ENCODE measurements around the gene SLC6A3.
"Not testable (repeated sequence)": the region's sequence is repeated elsewhere in the genome, so short reads cannot be mapped to it uniquely, and the experiment has no call there.

SLC6A3 gene

DNA sequence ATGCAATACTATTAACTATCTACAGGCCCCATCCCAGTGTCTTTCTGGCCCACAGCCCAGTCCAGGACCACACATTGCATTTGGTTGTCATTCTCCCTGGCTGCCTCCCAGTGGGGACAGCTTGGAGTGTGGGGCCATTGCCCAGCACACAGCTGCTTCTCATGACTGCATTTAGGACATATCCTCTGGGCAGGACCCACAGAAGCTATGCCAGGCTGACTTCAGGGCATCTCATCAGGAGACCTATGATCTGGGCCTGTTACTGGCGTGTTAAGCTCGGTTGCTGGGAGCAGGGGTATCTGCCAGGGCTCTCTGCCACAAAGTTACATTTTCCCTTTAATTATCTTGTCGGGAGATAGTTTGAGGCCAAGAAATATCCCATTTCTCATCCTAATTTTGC lies 68.3 kb downstream of the SLC6A3 start:
- no peak for FAIRE-seq
- no peak for DNase-seq (ENCODE audit: insufficient read length, low spot score)
- TF ChIP-seq POLR2A (IDR thresholded peaks at IDR 0.05; ENCODE audit: low read depth, low read length), result no peak

DNA sequence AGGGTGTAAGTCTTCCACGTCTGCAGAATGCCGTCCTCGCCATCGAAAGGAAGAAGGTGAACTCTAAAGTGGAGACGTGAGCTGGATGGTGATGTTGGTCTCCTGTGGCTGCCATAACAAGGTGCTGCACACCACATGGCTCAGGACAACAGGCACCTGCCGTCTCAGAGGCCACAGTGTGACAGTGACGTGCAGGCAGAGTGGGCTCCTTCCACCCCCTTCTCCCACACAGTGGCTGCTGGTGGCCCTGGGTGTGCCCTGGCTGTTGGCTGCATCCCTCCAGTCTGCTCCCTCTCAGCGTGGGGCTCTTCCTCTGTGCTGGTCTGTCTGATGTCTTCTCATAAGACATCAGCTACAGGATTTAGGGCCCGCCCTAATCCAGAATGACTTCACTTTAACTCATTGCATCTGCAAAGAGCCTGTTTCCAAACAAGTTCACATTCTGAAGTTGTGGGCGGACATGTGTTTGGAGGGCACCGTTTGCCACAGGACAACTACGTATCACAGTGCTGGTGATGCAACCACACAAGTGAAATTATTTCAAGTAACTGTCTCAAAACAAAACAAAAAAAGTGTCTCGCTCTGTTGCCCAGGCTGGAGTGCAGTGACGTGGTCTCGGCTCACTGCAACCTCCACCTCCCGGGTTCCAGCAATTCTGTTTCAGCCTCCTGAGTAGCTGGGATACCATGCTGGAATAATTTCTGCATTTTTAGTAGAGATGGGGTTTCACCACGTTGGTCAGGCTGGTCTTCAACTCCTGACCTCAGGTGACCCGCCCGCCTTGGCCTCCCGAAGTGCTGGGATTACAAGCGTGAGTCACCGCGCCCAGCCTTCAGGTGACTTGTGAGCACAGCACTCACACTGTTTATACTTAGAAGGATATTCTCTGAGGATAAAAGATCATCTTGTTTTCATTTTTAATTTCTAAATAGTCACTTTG lies 69.1 kb downstream of the SLC6A3 start:
- DNase-seq (ENCODE audit: insufficient read length, low spot score) (no peak), FAIRE-seq (no peak)
- no peak for TF ChIP-seq POLR2A (IDR thresholded peaks at IDR 0.05; ENCODE audit: low read depth, low read length)

DNA sequence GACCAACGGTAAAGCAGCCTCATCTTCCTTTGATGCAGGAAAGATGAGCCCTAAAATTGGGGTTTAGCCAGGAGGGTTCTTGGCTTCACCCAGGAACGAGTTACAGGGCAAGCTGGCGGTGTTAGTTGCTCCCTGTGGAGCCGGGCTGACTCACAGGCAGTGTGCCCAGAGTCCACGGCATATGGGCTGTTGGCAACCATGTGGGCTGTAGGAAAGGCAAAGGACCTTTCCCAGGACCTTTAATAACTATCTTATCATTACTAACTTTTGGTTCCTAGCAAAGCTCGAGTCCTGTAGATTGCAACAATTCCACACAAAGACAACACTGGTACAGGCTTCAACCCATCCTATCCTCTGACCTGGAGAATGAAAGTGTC lies 70.6 kb downstream of the SLC6A3 start:
- DNase-seq (ENCODE audit: insufficient read length, low spot score) (peak; percentile 91), FAIRE-seq (peak; percentile 52)
- TF ChIP-seq POLR2A (IDR thresholded peaks at IDR 0.05; ENCODE audit: low read depth, low read length), result no peak

DNA sequence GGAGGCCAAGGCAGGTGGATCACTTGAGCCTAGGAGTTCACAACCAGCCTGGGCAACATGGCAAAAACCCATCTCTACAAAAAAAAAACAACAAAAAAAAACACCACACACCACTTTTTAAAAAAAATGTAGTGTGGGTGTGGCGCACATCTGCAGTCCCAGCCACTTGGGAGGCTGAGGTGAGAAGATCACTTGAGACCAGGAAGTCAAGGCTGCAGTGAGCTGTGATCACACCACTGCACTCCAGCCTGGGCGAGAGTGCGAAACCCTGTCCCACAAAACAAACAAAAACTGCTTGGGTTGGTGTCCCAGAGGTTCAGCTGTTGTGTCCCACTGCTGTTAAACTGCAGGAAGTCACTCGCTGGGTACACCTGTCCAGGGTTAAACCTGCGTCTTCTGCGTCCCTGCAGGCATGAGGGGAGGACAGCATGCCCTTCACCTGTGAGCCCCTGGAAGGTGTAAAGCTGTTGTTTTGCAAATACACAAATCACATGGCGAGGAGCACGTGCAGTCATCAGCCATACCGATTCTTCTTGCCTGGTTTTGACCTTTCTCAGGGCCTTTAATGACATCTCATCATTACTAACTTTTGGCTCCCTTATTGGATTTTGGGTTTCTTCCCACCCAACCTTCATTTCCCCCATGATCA lies 71.1 kb downstream of the SLC6A3 start:
- TF ChIP-seq POLR2A (IDR thresholded peaks at IDR 0.05; ENCODE audit: low read depth, low read length), result no peak
- FAIRE-seq (no peak), DNase-seq (ENCODE audit: insufficient read length, low spot score) (no peak)

DNA sequence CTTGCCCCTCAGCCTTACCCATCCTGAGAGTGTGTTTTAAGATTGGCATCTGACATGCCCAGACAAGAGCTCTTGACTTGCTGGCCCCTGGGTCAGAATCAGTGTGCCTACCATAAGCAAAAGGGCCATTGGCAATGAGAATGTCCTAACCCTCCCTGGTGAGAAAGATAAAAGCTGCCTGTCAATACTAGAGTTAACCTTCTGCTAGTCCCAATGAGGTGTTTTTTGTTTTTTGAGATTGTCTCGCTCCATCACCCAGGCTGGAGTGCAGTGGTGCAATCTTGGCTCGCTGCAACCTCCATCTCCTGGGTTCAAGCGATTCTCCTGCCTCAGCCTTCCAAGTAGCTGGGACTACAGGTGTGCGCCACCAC lies 73.3 kb downstream of the SLC6A3 start:
- FAIRE-seq, result not testable (repeated sequence)

DNA sequence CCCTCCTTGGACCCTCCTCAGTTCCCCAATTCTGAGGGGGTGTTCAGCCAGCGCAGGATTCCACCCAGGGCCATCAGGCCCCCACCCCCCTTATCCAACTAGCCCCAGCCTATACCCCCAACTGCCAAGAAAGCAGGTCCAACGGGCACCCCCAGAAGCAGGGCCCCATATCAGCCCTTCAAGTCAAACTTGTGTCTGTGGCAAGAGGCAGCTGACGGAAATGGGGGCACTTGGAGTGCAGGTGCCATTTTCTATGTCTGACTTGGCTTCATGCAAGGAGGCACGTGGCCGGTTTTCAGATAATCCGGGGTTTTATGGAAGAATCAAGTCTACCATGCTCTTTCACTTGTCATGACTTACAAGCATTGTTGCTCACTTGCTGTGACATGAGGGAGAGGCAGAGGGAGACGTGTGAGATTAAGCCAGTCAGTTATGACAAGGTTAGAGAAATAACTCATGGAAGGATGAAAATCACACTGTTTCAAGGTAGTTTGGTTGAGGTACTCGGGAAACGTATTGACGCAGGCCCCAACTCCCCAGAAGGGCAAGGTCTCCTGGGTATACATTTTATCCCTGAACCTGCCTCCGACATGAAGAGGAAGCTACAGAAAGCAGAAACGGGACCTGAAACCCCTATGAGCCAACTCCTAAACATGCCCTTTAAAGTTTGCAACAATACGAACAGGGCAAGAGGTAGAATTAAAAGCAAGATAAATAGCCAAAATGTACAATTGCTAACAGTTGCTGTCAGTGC lies 73.8 kb downstream of the SLC6A3 start:
- no peak for TF ChIP-seq POLR2A (IDR thresholded peaks at IDR 0.05; ENCODE audit: low read depth, low read length)
- FAIRE-seq (no peak), DNase-seq (ENCODE audit: insufficient read length, low spot score) (no peak)

More for the DNA sequence above, 73.3 kb downstream of the SLC6A3 start:
- not testable (repeated sequence) for DNase-seq (ENCODE audit: insufficient read length, low spot score)

DNA sequence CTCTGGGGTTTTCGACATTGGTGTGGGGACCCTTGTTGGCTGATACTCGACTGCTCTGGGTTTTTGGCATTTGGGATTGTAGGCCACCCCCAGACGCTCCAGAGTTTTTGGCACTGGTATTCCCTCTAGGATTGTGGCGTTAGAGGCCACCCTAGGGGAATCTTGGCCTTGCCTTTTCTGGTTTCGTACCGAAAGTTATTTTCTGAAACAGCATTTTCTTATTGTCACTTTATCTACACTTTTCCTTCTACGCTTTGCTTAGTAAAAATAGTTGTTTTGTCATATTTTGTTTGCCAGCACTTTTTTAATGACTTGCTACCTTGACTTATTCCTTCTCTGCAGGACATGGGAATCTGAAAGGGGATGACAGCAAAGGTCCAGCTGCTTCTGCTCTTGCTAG lies 75.2 kb downstream of the SLC6A3 start:
- FAIRE-seq, result no peak
- DNase-seq (ENCODE audit: insufficient read length, low spot score), result no peak
- TF ChIP-seq POLR2A (IDR thresholded peaks at IDR 0.05; ENCODE audit: low read depth, low read length), result no peak

DNA sequence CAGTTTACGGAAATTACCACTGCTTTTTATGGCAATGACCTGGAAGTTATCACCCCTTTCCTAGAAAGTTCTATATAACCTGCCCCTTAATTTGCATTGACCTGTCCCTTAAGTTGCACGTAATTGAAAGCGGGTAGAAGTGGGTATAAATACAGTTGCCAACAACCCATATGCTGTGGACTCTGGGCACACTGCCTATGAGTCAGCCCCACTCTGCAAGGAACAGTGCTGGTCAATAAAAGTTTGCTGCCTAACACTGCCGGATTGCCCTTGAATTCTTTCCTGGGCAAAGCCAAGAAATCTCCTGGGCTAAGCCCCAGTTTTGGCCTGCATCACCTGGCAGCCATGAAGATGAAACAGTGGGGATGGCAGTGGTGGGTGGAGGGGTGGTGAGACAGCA lies 76.5 kb downstream of the SLC6A3 start:
- DNase-seq (ENCODE audit: insufficient read length, low spot score) (no peak), FAIRE-seq (no peak)
- TF ChIP-seq POLR2A (IDR thresholded peaks at IDR 0.05; ENCODE audit: low read depth, low read length), result no peak

DNA sequence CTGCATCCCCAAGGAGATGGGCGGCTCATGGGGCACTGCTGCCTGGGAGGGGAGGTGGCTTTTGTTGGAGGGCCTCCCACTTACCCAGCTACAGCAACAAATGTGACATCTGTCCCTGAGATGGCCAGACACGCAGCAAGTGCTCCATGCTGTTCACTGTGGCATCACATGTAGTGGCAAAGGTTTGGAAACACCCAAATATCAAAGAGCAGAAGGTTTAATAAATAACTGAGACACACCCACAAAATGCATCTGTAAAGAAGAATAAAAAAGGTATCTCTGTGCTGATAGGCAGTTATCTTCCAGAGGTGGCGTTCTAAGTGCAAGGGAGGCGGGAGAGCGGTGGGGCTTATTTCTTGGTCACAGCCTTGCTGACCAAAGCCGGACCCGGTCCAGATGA lies 77.0 kb downstream of the SLC6A3 start:
- no peak for TF ChIP-seq POLR2A (IDR thresholded peaks at IDR 0.05; ENCODE audit: low read depth, low read length)
- no peak for FAIRE-seq
- DNase-seq (ENCODE audit: insufficient read length, low spot score), result no peak

DNA sequence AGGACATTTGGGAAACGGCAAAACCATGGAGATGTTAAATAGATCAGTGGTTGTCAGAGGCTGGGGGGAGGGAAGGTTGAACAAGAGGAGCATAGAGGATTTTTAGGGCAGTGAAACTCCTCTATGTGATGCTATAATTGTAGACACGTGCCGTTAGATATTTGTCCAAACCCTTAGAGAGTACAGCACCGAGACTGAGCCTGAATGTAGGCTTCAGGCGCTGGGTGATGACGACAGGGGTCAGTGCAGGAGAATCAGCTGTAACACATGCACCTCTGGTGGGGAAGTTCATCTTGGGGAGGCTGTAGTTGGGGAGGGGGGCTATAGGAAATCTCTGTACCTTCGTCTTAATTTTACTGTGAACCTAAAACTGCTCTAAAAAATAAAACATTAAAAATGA lies 78.1 kb downstream of the SLC6A3 start:
- no peak for DNase-seq (ENCODE audit: insufficient read length, low spot score)
- no peak for TF ChIP-seq POLR2A (IDR thresholded peaks at IDR 0.05; ENCODE audit: low read depth, low read length)
- FAIRE-seq, result no peak

DNA sequence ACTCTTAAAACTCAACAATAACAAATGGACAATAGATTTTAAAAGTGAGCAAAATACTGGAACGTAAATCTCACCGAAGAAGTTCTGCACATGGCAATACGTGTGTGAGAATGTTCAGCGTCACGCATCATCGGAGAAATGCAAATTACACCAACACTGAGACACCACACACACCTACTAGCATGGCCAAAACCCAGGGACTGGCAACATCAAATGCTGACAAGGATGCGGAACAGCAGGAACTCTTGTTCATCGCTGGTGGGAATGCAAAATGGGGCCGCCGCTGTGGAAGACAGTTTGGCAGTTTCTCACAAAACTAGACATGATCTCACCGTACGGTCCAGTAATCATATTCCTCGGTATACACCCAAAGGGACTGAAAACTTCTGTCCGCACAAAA lies 78.7 kb downstream of the SLC6A3 start:
- no peak for DNase-seq (ENCODE audit: insufficient read length, low spot score)
- TF ChIP-seq POLR2A (IDR thresholded peaks at IDR 0.05; ENCODE audit: low read depth, low read length), result no peak
- no peak for FAIRE-seq

DNA sequence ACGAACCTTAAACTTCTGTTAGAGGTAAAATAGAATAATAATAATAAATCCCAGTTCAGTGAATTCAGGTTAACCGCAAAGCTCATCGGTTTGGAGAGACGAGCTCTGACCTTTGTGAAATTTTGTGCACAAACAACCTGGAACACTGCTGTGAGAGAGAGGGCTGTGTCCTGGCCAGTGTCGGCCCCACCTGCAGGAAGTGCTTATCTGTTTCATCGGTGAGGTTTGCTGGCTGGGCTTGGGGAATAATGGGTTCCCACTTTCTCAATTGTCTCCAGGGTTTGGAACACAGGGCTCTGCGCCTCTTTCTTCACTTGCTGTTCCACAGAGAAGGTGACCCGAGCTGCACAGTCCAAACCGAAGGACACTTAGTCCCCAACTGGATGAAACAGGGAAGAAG lies 81.0 kb downstream of the SLC6A3 start:
- DNase-seq (ENCODE audit: insufficient read length, low spot score) (no peak), FAIRE-seq (no peak)
- TF ChIP-seq POLR2A (IDR thresholded peaks at IDR 0.05; ENCODE audit: low read depth, low read length), result no peak

DNA sequence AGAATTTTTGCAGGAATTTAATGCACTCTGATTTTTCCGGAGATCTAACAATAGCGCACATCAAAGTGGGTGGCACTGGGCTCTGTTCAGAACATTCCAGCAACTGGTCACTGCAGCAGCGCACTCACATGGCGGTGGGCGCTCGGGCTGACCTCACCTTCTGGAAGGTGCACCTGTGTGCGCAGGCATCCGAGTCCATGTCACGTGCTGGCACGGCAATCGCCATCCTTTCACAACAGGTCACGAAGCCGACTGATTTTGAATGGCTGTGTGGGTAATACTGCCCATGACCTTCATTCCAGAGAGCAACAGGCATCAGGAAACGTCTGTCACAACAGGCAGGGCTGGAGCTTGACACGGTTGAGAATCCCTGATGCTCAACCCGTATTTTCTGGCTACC lies 81.7 kb downstream of the SLC6A3 start:
- no peak for FAIRE-seq

DNA sequence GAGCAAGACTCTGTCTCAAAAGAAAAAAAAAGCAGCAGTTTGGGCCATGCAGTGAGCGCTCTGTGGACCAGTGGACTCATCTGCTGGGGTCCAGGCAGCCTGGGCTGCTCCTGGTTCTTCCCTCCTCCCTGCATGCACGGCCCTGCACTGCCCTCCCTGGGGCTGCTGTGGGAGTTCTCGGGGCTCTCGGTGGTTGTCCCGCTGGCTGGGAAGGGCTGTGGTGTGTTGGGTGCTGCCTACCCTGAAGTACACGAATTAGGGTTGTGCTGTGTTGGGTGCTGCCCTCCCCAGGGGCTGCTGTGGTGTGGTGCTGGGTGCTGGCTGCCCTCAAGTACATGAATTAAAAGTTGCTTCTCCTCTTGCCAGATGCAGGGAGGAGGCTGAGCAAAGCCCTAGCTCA lies 82.1 kb downstream of the SLC6A3 start:
- DNase-seq (ENCODE audit: insufficient read length, low spot score), result no peak
- no peak for FAIRE-seq
- no peak for TF ChIP-seq POLR2A (IDR thresholded peaks at IDR 0.05; ENCODE audit: low read depth, low read length)

More for the DNA sequence above, 81.7 kb downstream of the SLC6A3 start:
- no peak for DNase-seq (ENCODE audit: insufficient read length, low spot score)
- TF ChIP-seq POLR2A (IDR thresholded peaks at IDR 0.05; ENCODE audit: low read depth, low read length), result no peak
